ENCODE measurements around the gene ZNF536. TPM values are rescaled to one million over a fixed set of nuclear protein-coding genes. Genes with fewer than 3 reads are reported as not detected.

ZNF536 gene
- total and polyA plus RNA-seq, 7 donors = under 0.01 to 8.9 (median 3.8) TPM

DNA sequence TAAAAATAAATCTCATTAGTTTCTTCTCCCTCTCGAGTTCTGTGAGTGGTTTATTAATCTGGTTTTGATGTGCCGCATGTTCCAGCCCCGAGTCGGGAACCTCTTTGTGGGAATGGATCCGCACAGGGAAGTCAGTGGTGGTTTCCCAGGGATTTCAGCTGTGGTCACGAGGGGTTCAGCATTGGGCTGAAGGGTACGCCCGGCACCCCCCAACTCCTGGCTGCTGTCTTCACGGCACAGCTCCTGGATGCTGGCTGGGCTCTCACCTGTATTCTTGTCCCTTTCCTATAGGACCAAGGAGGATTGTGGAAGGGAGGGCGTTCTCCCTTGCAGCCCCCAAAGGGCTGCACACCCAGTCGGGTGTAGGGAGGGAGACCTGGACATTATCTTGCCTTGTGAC, 167.8 kb downstream of the ZNF536 start:
- TF ChIP-seq, protein P1, sequence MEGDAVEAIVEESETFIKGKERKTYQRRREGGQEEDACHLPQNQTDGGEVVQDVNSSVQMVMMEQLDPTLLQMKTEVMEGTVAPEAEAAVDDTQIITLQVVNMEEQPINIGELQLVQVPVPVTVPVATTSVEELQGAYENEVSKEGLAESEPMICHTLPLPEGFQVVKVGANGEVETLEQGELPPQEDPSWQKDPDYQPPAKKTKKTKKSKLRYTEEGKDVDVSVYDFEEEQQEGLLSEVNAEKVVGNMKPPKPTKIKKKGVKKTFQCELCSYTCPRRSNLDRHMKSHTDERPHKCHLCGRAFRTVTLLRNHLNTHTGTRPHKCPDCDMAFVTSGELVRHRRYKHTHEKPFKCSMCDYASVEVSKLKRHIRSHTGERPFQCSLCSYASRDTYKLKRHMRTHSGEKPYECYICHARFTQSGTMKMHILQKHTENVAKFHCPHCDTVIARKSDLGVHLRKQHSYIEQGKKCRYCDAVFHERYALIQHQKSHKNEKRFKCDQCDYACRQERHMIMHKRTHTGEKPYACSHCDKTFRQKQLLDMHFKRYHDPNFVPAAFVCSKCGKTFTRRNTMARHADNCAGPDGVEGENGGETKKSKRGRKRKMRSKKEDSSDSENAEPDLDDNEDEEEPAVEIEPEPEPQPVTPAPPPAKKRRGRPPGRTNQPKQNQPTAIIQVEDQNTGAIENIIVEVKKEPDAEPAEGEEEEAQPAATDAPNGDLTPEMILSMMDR (IDR thresholded peaks at IDR 0.05) = no peak
- no peak for TF ChIP-seq POLR2A (IDR thresholded peaks at IDR 0.05)
- no peak for TF ChIP-seq EP300 (IDR thresholded peaks at IDR 0.05)
- TF ChIP-seq POLR2AphosphoS5 (IDR thresholded peaks at IDR 0.05) = no peak
- no peak overlapping the region for H3K4me3 ChIP-seq
- no peak for DNase-seq
- H3K36me3 ChIP-seq = no peaks in the 10 kb centered on the region
- 86 to 89% methylated on average over 11 of the region's 11 CpGs for WGBS, 2 donors
- no peaks in the 10 kb centered on the region for H3K4me1 ChIP-seq
- no peak overlapping the region for H3K27ac ChIP-seq
- peaks cover 0 to 5% (median 0%) of the 10 kb centered on the region in 3 donors for H3K27me3 ChIP-seq
- no peaks in the 10 kb centered on the region for H3K9me3 ChIP-seq
- intact Hi-C loops (cut with DNase I) = no loop called here

DNA sequence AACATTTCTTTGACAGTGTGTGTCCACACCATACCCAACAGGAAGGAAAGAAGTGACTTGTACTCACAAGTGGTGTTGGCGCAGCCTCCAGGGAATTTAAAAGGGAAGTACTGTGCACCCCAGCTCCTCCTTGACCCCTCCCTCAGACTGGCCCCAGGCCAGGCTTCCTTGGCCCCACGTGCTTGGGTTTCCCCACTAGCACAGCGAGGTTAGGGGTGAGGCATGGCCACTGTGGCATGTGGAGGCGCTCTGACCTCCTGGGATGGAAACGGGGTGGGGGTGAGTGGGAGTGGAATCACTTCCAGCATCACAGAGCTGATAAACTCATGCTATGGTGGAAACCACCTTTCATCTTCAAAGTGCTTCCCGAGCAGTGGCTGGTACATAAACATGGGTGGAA, 168.6 kb downstream of the ZNF536 start:
- H3K9me3 ChIP-seq = no peaks in the 10 kb centered on the region
- TF ChIP-seq POLR2AphosphoS5 (IDR thresholded peaks at IDR 0.05) (no peak), POLR2A (IDR thresholded peaks at IDR 0.05) (no peak), EP300 (IDR thresholded peaks at IDR 0.05) (no peak)
- TF ChIP-seq, protein P1 (IDR thresholded peaks at IDR 0.05) = no peak
- no peaks in the 10 kb centered on the region for H3K4me1 ChIP-seq
- H3K27me3 ChIP-seq = peaks cover 0 to 5% (median 0%) of the 10 kb centered on the region in 3 donors
- 58 to 67% methylated on average over 6 of the region's 6 CpGs for WGBS, 2 donors
- H3K36me3 ChIP-seq = no peaks in the 10 kb centered on the region
- no peak for DNase-seq
- H3K4me3 ChIP-seq = no peak overlapping the region
- H3K27ac ChIP-seq = no peak overlapping the region
- intact Hi-C loops (cut with DNase I) = no loop called here

DNA sequence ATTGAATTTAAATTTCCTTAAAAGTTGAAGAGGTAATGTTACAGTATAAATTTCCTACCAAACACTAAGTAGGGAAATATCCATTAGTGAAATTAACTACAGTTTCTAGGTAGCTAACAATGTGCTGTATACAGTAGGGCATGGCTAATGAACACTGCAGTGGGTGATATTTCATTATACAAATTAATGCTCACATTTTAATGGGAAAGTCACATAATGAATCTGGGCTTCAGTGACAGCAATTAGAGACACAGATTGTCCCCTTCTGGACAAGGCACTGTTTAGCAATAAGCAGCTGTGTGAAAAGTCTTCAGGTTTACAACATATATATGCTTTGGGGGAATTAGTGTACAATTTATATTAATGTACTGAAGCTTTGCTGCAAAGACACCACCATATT, 169.4 kb downstream of the ZNF536 start:
- Histone ChIP-seq H3K4me3 (no peak overlapping the region), H3K36me3 (no peaks in the 10 kb centered on the region), H3K27ac (no peak overlapping the region), H3K27me3 (peaks cover 0 to 5% (median 0%) of the 10 kb centered on the region in 3 donors), H3K4me1 (no peaks in the 10 kb centered on the region), H3K9me3 (no peaks in the 10 kb centered on the region)
- TF ChIP-seq POLR2AphosphoS5 (IDR thresholded peaks at IDR 0.05) = no peak
- TF ChIP-seq EP300 (IDR thresholded peaks at IDR 0.05) = no peak
- TF ChIP-seq, protein P1 (IDR thresholded peaks at IDR 0.05) = no peak
- TF ChIP-seq POLR2A (IDR thresholded peaks at IDR 0.05) = no peak
- DNase-seq = no peak
- intact Hi-C loops (cut with DNase I) = no loop called here

DNA sequence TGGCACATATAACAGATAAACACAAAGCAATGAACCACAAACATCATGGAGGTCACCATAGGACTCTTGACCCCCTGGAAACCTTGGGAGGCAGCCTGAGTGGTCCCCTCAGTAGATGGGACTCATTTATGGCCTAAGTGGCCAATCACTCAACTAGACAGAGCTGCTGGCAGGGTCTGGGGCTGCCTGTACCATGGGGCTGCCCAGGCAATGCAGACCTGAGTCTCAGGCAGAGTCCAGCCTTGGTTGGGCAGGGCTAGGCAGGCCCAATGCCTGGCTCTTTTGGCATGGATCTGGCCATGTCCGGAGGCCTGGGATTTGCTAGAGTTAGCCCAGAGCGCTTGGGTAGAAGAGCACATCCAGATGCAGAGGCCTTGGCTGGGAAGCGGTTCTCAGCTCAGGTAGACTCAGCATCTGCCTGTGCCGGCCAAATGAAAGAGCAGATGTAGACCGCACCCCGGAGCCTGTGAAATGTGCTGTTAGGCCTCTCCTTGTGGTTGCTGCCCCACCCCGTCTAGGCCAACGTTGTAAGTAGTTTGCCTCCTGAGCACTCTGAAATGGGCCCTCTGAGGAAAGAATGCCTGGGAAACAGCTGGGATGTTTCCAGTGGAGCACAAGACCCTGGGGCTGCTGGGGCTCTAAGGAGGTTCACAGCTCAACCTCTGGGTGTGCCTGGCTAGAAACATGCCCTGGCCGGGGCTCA, 171.2 kb downstream of the ZNF536 start:
- DNase-seq = no peak
- 84 to 89% methylated on average over 9 of the region's 9 CpGs for WGBS, 2 donors
- no peak for TF ChIP-seq POLR2A (IDR thresholded peaks at IDR 0.05)
- TF ChIP-seq EP300 (IDR thresholded peaks at IDR 0.05) = no peak
- TF ChIP-seq, protein P1 (IDR thresholded peaks at IDR 0.05) = no peak
- TF ChIP-seq POLR2AphosphoS5 (IDR thresholded peaks at IDR 0.05) = no peak
- Histone ChIP-seq H3K27ac (no peak overlapping the region), H3K4me1 (no peaks in the 10 kb centered on the region), H3K27me3 (peaks cover 0 to 5% (median 0%) of the 10 kb centered on the region in 3 donors), H3K36me3 (no peaks in the 10 kb centered on the region), H3K4me3 (no peak overlapping the region), H3K9me3 (no peaks in the 10 kb centered on the region)
- intact Hi-C loops (cut with DNase I) = no loop called here

DNA sequence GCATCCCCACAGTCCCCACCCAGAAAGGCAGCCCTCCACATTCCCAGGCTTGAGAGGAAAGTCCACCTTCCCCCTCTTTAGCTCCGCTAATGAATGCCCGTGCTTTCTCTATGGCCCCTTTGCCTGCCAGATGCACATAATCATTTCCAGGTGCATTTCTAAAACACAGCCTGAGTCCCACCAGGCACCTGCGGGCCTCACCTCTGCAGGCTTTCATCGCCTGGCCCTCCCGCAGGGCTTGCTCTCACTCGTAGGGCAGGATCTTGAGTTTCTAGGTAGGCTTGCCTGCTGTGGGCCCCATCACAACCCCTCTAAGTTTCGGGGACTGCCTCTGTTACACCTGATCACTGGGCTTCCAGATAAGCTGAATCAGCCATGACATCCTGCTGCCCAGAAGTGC, 173.6 kb downstream of the ZNF536 start:
- Histone ChIP-seq H3K4me3 (no peak overlapping the region), H3K9me3 (no peaks in the 10 kb centered on the region), H3K36me3 (no peaks in the 10 kb centered on the region), H3K4me1 (no peaks in the 10 kb centered on the region), H3K27ac (no peak overlapping the region), H3K27me3 (no peaks in the 10 kb centered on the region)
- DNase-seq = no peak
- 86 to 90% methylated on average over 7 of the region's 7 CpGs for WGBS, 2 donors
- intact Hi-C loops (cut with DNase I) = no loop called here
- TF ChIP-seq POLR2AphosphoS5 (IDR thresholded peaks at IDR 0.05) (no peak), POLR2A (IDR thresholded peaks at IDR 0.05) (no peak), EP300 (IDR thresholded peaks at IDR 0.05) (no peak)
- TF ChIP-seq, protein P1 (IDR thresholded peaks at IDR 0.05) = no peak

All from sigmoid colon (tissue), 7 donors.